ENCODE results near the gene FAM236D.
"Not testable (repeated sequence)": the region's sequence is repeated elsewhere in the genome, so short reads cannot be mapped to it uniquely, and the experiment has no call there.

The FAM236D gene

GRCh38 chrX:72808110-72808509 is at the start of gene FAM236D:
FAM236D (minus strand) TSS chrX:72808210; CDS start chrX:72808110, 100 bp downstream.
- not testable (repeated sequence) for H3K27ac Mint-ChIP-seq; H3K27me3 Mint-ChIP-seq; H3K4me1 Mint-ChIP-seq (ENCODE audit: low read depth); H3K9me3 Mint-ChIP-seq; H3K36me3 Mint-ChIP-seq (ENCODE audit: low read depth); H3K4me3 Mint-ChIP-seq

- not testable (repeated sequence) for H3K36me3 Mint-ChIP-seq (ENCODE audit: low read depth); H3K4me1 Mint-ChIP-seq (ENCODE audit: low read depth); H3K4me3 Mint-ChIP-seq; H3K27ac Mint-ChIP-seq; H3K9me3 Mint-ChIP-seq; H3K27me3 Mint-ChIP-seq
Observed at GRCh38 chrX:72837532-72837931, 29.5 kb upstream of the FAM236D start.

- not testable (repeated sequence) for H3K9me3 Mint-ChIP-seq; H3K36me3 Mint-ChIP-seq (ENCODE audit: low read depth); H3K27me3 Mint-ChIP-seq; H3K4me1 Mint-ChIP-seq (ENCODE audit: low read depth); H3K27ac Mint-ChIP-seq; H3K4me3 Mint-ChIP-seq
Observed at GRCh38 chrX:72830701-72831100, 22.7 kb upstream of the FAM236D start.

DNA sequence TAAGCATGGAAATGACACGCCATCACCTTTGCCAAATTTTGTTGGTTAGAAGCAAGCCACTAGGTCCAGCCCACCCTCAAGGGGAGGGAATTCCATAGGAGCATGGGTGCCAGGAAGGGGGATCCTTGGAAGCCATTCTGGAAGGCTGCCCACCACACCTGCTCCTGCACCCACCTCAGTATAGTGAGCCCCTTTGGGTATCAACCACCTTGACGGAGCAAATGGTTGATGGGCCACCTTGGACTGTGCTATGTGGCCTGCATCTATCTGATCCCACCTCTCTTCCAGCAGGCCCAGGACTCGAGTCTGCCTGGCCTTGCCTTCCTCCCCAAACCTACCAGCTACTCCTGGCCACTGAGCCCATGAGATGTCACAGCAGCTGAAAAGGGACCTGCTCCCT is 17.6 kb downstream of the FAM236D start:
- not testable (repeated sequence) for H3K9me3 Mint-ChIP-seq; H3K27me3 Mint-ChIP-seq; H3K36me3 Mint-ChIP-seq (ENCODE audit: low read depth); H3K4me3 Mint-ChIP-seq; H3K27ac Mint-ChIP-seq; H3K4me1 Mint-ChIP-seq (ENCODE audit: low read depth)

GRCh38 chrX:72788142-72788541 is 19.9 kb downstream of the FAM236D start:
- H3K27ac Mint-ChIP-seq; H3K4me1 Mint-ChIP-seq (ENCODE audit: low read depth); H3K27me3 Mint-ChIP-seq; H3K4me3 Mint-ChIP-seq; H3K9me3 Mint-ChIP-seq; H3K36me3 Mint-ChIP-seq (ENCODE audit: low read depth): not testable (repeated sequence)

DNA sequence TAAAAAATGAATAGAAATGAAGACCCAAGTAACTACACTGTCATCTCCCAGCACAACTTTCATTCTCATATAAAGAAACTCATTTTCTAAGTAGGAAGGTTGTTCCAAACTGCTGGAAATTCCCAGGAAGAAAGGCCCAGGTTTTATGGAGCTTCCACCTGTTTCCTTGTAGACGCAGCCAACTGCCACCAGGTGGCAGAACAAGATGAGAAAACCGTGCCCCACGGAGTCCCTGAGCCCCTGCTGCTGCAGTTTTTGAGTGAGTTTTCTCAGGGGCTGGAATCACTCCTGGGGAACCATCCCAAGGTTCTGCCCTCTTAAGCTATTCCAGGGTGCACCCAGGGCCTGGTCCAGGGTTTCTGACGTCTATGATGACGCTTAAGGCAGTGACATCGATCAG is 24.0 kb downstream of the FAM236D start:
- H3K4me1 Mint-ChIP-seq (ENCODE audit: low read depth); H3K9me3 Mint-ChIP-seq; H3K27me3 Mint-ChIP-seq; H3K27ac Mint-ChIP-seq; H3K36me3 Mint-ChIP-seq (ENCODE audit: low read depth); H3K4me3 Mint-ChIP-seq: not testable (repeated sequence)

GRCh38 chrX:72783365-72783936 is 24.6 kb downstream of the FAM236D start:
- not testable (repeated sequence) for H3K27ac Mint-ChIP-seq; H3K27me3 Mint-ChIP-seq; H3K4me1 Mint-ChIP-seq (ENCODE audit: low read depth); H3K4me3 Mint-ChIP-seq; H3K9me3 Mint-ChIP-seq; H3K36me3 Mint-ChIP-seq (ENCODE audit: low read depth)

- not testable (repeated sequence) for H3K4me3 Mint-ChIP-seq; H3K27me3 Mint-ChIP-seq; H3K36me3 Mint-ChIP-seq (ENCODE audit: low read depth); H3K9me3 Mint-ChIP-seq; H3K27ac Mint-ChIP-seq; H3K4me1 Mint-ChIP-seq (ENCODE audit: low read depth)
Observed at GRCh38 chrX:72782560-72782959, 25.4 kb downstream of the FAM236D start, which contains the start of gene FAM236B. FAM236B (minus strand) TSS chrX:72782660; CDS start chrX:72782560, 100 bp downstream.

- not testable (repeated sequence) for H3K27me3 Mint-ChIP-seq; H3K36me3 Mint-ChIP-seq (ENCODE audit: low read depth); H3K9me3 Mint-ChIP-seq; H3K4me1 Mint-ChIP-seq (ENCODE audit: low read depth); H3K4me3 Mint-ChIP-seq; H3K27ac Mint-ChIP-seq
Observed at GRCh38 chrX:72778146-72778545, 29.9 kb downstream of the FAM236D start.

DNA sequence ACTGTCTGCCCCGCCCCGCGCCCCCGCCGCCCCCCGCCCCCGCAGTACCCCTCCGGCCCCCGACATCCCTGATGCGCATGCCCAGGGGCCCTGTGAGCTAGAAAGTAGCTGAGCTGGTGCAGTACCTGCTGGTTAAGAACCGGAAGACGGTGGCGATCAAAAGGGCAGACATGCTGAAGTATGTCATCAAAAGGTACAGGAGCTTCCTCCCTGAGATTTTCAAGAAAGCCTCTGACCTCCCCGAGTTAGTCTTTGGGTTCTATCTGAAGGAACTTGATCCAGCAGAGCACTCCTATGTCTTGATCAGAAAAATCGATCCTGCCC is 30.6 kb downstream of the FAM236D start:
- H3K36me3 Mint-ChIP-seq (ENCODE audit: low read depth); H3K4me3 Mint-ChIP-seq; H3K9me3 Mint-ChIP-seq; H3K4me1 Mint-ChIP-seq (ENCODE audit: low read depth); H3K27ac Mint-ChIP-seq; H3K27me3 Mint-ChIP-seq: not testable (repeated sequence)

- H3K36me3 Mint-ChIP-seq (ENCODE audit: low read depth); H3K9me3 Mint-ChIP-seq; H3K4me1 Mint-ChIP-seq (ENCODE audit: low read depth); H3K4me3 Mint-ChIP-seq; H3K27me3 Mint-ChIP-seq; H3K27ac Mint-ChIP-seq: not testable (repeated sequence)
Observed at GRCh38 chrX:72776653-72777466, 31.1 kb downstream of the FAM236D start, which contains the start of gene DMRTC1B. DMRTC1B (plus strand) TSS chrX:72776890; CDS start chrX:72845136, 68,246 bp downstream.

GRCh38 chrX:72760454-72760853 is 47.6 kb downstream of the FAM236D start:
- H3K27me3 Mint-ChIP-seq; H3K9me3 Mint-ChIP-seq; H3K4me3 Mint-ChIP-seq; H3K4me1 Mint-ChIP-seq (ENCODE audit: low read depth); H3K36me3 Mint-ChIP-seq (ENCODE audit: low read depth); H3K27ac Mint-ChIP-seq: not testable (repeated sequence)

Data from stimulated activated naive CD8-positive, alpha-beta T cell treated with anti-CD3 and anti-CD28 coated beads, Interleukin-15, Interleukin-2, amounts not matched to agents 100 ng/mL and 50 ng/mL, for 24 hours (primary cell).